GM12865 (cell line): ENCODE data around the gene HOXC6.
A peak's percentile ranks its signal among the peaks of the same experiment; 100 is the strongest.

Source experiments
- DNase-seq: peaks from one replicate; pipeline ENCODE4 v3.0.0; 2010; ENCODE audit warnings: low read depth
- H3K4me3 ChIP-seq: 2 replicates; pipeline ENCODE4 v1.5.1; 2011; ENCODE audit warnings: mild to moderate bottlenecking, low read depth, low read length, control low read depth
- CTCF ChIP-seq: IDR thresholded peaks from 2 replicates; pipeline ENCODE4 v1.5.1; 2011; ENCODE audit warnings: low read length, control low read depth, low read depth, inconsistent platforms; ENCODE audit not compliant: insufficient read depth; ENCODE audit errors: missing control alignments

HOXC6 gene

GRCh38 chr12:54029529-54030441, 1.5 kb downstream of the HOXC6 start:
- no peak for DNase-seq
- no peak overlapping the region for H3K4me3 ChIP-seq
- TF ChIP-seq CTCF: no peak

GRCh38 chr12:54030442-54030801, 2.2 kb downstream of the HOXC6 start:
- DNase-seq: no peak
- TF ChIP-seq CTCF: no peak
- no peak overlapping the region for H3K4me3 ChIP-seq

- TF ChIP-seq CTCF: no peak
- no peak for DNase-seq
- H3K4me3 ChIP-seq: no peak overlapping the region
Measured at GRCh38 chr12:54030889-54031471, 2.7 kb downstream of the HOXC6 start.

GRCh38 chr12:54031480-54031879, 3.2 kb downstream of the HOXC6 start:
- DNase-seq: no peak
- TF ChIP-seq CTCF: no peak
- H3K4me3 ChIP-seq: no peak overlapping the region

GRCh38 chr12:54032086-54032619, 3.9 kb downstream of the HOXC6 start:
- no peak overlapping the region for H3K4me3 ChIP-seq
- no peak for TF ChIP-seq CTCF

GRCh38 chr12:54032627-54033100, 4.4 kb downstream of the HOXC6 start, which contains the start of gene HOXC5:
HOXC5 (plus strand) TSS chr12:54033050; CDS start chr12:54033123, 73 bp downstream.
- no peak within 1 kb of the TSS for H3K4me3 ChIP-seq
- peak; percentile 96 for TF ChIP-seq CTCF
- DNase-seq: peak; percentile 73

More at GRCh38 chr12:54032086-54032619, 3.9 kb downstream of the HOXC6 start:
- no peak for DNase-seq
